ENCODE measurements around the gene ITGA1. TPM values are rescaled to one million over a fixed set of nuclear protein-coding genes. Genes with fewer than 3 reads are reported as not detected.

ITGA1 gene
- total RNA-seq, 1 donor from 2014 or later: 42.7 TPM

GRCh38 chr5:52829664-52830063 lies 41.9 kb downstream of the ITGA1 start:
- Histone ChIP-seq H3K36me3 (no peaks in the 10 kb centered on the region), H3K4me3 (no peak overlapping the region), H3K27ac (no peak overlapping the region), H3K4me1 (no peaks in the 10 kb centered on the region), H3K9me3 (no peaks in the 10 kb centered on the region), H3K27me3 (no peaks in the 10 kb centered on the region)
- no peak for DNase-seq (ENCODE audit: extremely low spot score in 2 of 2)
- intact Hi-C loops (cut with DNase I): no loop called here
- no peak for TF ChIP-seq POLR2A (IDR thresholded peaks at IDR 0.05)
- TF ChIP-seq POLR2AphosphoS5 (IDR thresholded peaks at IDR 0.05; ENCODE audit: insufficient read depth in 1 of 2, low read depth in 1 of 2): no peak
- no peak for TF ChIP-seq CTCF (IDR thresholded peaks at IDR 0.05)

- Histone ChIP-seq H3K4me3 (no peak overlapping the region), H3K36me3 (no peaks in the 10 kb centered on the region), H3K27me3 (no peaks in the 10 kb centered on the region), H3K4me1 (no peaks in the 10 kb centered on the region), H3K27ac (no peak overlapping the region), H3K9me3 (no peaks in the 10 kb centered on the region)
- TF ChIP-seq POLR2AphosphoS5 (IDR thresholded peaks at IDR 0.05; ENCODE audit: insufficient read depth in 1 of 2, low read depth in 1 of 2): no peak
- TF ChIP-seq CTCF (IDR thresholded peaks at IDR 0.05): no peak
- TF ChIP-seq POLR2A (IDR thresholded peaks at IDR 0.05): no peak
- no peak for DNase-seq (ENCODE audit: extremely low spot score in 2 of 2)
- intact Hi-C loops (cut with DNase I): no loop called here
Observed at GRCh38 chr5:52830650-52831049, 42.9 kb downstream of the ITGA1 start.

- H3K36me3 ChIP-seq: no peaks in the 10 kb centered on the region
- no peak overlapping the region for H3K27ac ChIP-seq
- no peak overlapping the region for H3K4me3 ChIP-seq
- intact Hi-C loops (cut with DNase I): no loop called here
- no peaks in the 10 kb centered on the region for H3K27me3 ChIP-seq
- no peaks in the 10 kb centered on the region for H3K9me3 ChIP-seq
- DNase-seq (ENCODE audit: extremely low spot score in 2 of 2): no peak
- no peaks in the 10 kb centered on the region for H3K4me1 ChIP-seq
- no peak for TF ChIP-seq POLR2AphosphoS5 (IDR thresholded peaks at IDR 0.05; ENCODE audit: insufficient read depth in 1 of 2, low read depth in 1 of 2)
Observed at GRCh38 chr5:52831786-52832511, 44.2 kb downstream of the ITGA1 start.

GRCh38 chr5:52834320-52834719 lies 46.6 kb downstream of the ITGA1 start:
- DNase-seq (ENCODE audit: extremely low spot score in 2 of 2): no peak
- Histone ChIP-seq H3K9me3 (no peaks in the 10 kb centered on the region), H3K27ac (no peak overlapping the region), H3K27me3 (no peaks in the 10 kb centered on the region), H3K4me1 (peaks cover 5% of the 10 kb centered on the region), H3K36me3 (no peaks in the 10 kb centered on the region), H3K4me3 (no peak overlapping the region)
- intact Hi-C loops (cut with DNase I): no loop called here
- TF ChIP-seq CTCF (IDR thresholded peaks at IDR 0.05): no peak
- TF ChIP-seq POLR2AphosphoS5 (IDR thresholded peaks at IDR 0.05; ENCODE audit: insufficient read depth in 1 of 2, low read depth in 1 of 2): no peak
- TF ChIP-seq POLR2A (IDR thresholded peaks at IDR 0.05): no peak

- intact Hi-C loops (cut with DNase I): loop anchor here (5.0 kb wide), 1 partner anchor 1945 kb away; no protein-coding TSS in a partner anchor
- Histone ChIP-seq H3K4me3 (no peak overlapping the region), H3K4me1 (peaks cover 5% of the 10 kb centered on the region), H3K27me3 (no peaks in the 10 kb centered on the region), H3K36me3 (no peaks in the 10 kb centered on the region), H3K9me3 (no peaks in the 10 kb centered on the region), H3K27ac (peak overlapping the region; percentile 58)
- no peak for DNase-seq (ENCODE audit: extremely low spot score in 2 of 2)
- no peak for TF ChIP-seq POLR2AphosphoS5 (IDR thresholded peaks at IDR 0.05; ENCODE audit: insufficient read depth in 1 of 2, low read depth in 1 of 2)
- no peak for TF ChIP-seq CTCF (IDR thresholded peaks at IDR 0.05)
- TF ChIP-seq POLR2A (IDR thresholded peaks at IDR 0.05): no peak
Observed at GRCh38 chr5:52837068-52837467, 49.4 kb downstream of the ITGA1 start.

All from vagina (tissue), 2 donors.